Endothelial cell of umbilical vein (primary cell): ENCODE measurements around the gene FBXL19. TPM values are rescaled to one million over a fixed set of nuclear protein-coding genes. Genes with fewer than 3 reads are reported as not detected.

Experiments
- BruUV-seq: library from RNA; stranded (reverse); fragments of 400-500 nt; replicated peaks from 2 replicates; lab custom pipeline; 2021; lab: Mats Ljungman, UMichigan
- CTCF ChIA-PET: fragments of 300-600, 350-600 bp; sonication (Branson Sonifier 250); formaldehyde crosslinking; loops from one replicate; lab custom pipeline; 2021; ENCODE audit warnings: antibody characterized with exemption, inconsistent platforms; lab: Charles Lee
- POLR2A ChIA-PET: fragments of 300-600, 350-600 bp; sonication (Branson Sonifier 250); formaldehyde crosslinking; loops from one replicate; lab custom pipeline; 2021; ENCODE audit warnings: antibody characterized with exemption, inconsistent platforms; lab: Charles Lee
- DNase-seq: peaks from one replicate; pipeline ENCODE4 v3.0.0-alpha.2; 2011; ENCODE audit warnings: low read depth, low spot score
- FAIRE-seq: peaks from 2 replicates; lab custom pipeline; 2011; peaks lifted over from hg19 to GRCh38; lab: Jason Lieb, UNC
- H2AFZ ChIP-seq: 2 replicates; pipeline ENCODE4 v1.6.0; 2012; ENCODE audit warnings: low read depth, low read length, control low read depth, inconsistent platforms
- H3K27ac ChIP-seq: 2 replicates; pipeline ENCODE4 v1.5.1; 2011; ENCODE audit warnings: low read depth, mild to moderate bottlenecking, control low read depth, low read length, moderate library complexity; ENCODE audit not compliant: insufficient read depth
- H3K27me3 ChIP-seq, 2 experiments: 2 replicates each; pipeline versions ENCODE4 v1.6.0 to v1.6.1; 2011; ENCODE audit warnings: low read length in 2 of 2, mixed read lengths in 1 of 2; ENCODE audit not compliant: control insufficient read depth in 2 of 2, insufficient read depth in 2 of 2
- H3K36me3 ChIP-seq, 2 experiments: 2 replicates in 1 of 2; 3 replicates in 1 of 2; pipeline ENCODE4 v1.5.1; 2011; ENCODE audit warnings: low read length in 2 of 2, mild to moderate bottlenecking in 1 of 2, moderate library complexity in 1 of 2; ENCODE audit not compliant: control insufficient read depth in 2 of 2, insufficient read depth in 2 of 2; ENCODE audit errors: extremely low read depth in 1 of 2
- H3K4me1 ChIP-seq: 3 replicates; pipeline ENCODE4 v1.5.1; 2011; ENCODE audit warnings: mild to moderate bottlenecking, low read length; ENCODE audit not compliant: control insufficient read depth, insufficient read depth; ENCODE audit errors: extremely low read depth
- H3K4me2 ChIP-seq: 2 replicates; pipeline ENCODE4 v1.6.1; 2011; ENCODE audit warnings: low read length, control low read depth, mixed read lengths; ENCODE audit not compliant: insufficient read depth
- H3K4me3 ChIP-seq, 3 experiments: fragments of 200-600 bp in 1 of 3; sonication (generic), shearing (Covaris generic) in 1 of 3; replicated peaks in 1 of 3; 2 replicates each; pipeline ENCODE4 v1.5.1; 2011 to 2016; ENCODE audit warnings: control low read depth in 3 of 3, low read length in 3 of 3, mild to moderate bottlenecking in 2 of 3, inconsistent platforms in 1 of 3, low read depth in 1 of 3, moderate library complexity in 1 of 3; ENCODE audit not compliant: insufficient read depth in 1 of 3
- H3K79me2 ChIP-seq: 2 replicates; pipeline ENCODE4 v1.6.0; 2012; ENCODE audit warnings: low read length, inconsistent platforms; ENCODE audit not compliant: control insufficient read depth, insufficient read depth
- H3K9ac ChIP-seq: replicated peaks from 2 replicates; pipeline ENCODE3; 2011; ENCODE audit warnings: low read length, control low read depth; ENCODE audit not compliant: insufficient read depth; ENCODE audit errors: extremely low read depth
- H3K9me1 ChIP-seq: replicated peaks from 3 replicates; pipeline ENCODE4 v1.6.0; 2011; ENCODE audit warnings: mild to moderate bottlenecking, low read length; ENCODE audit not compliant: control insufficient read depth, insufficient read depth; ENCODE audit errors: extremely low read depth
- H3K9me3 ChIP-seq: replicated peaks from 2 replicates; pipeline ENCODE4 v1.5.1; 2012; ENCODE audit warnings: low read length, inconsistent platforms; ENCODE audit not compliant: control insufficient read depth, insufficient read depth
- H4K20me1 ChIP-seq: replicated peaks from 2 replicates; pipeline ENCODE3; 2011; ENCODE audit warnings: mild to moderate bottlenecking, low read length; ENCODE audit not compliant: control insufficient read depth, insufficient read depth; ENCODE audit errors: extremely low read depth
- EZH2 ChIP-seq: IDR thresholded peaks from 2 replicates; pipeline ENCODE4 v1.6.1; 2012; ENCODE audit warnings: borderline replicate concordance, low read depth, mild to moderate bottlenecking, moderate library complexity, low read length, inconsistent platforms; ENCODE audit not compliant: severe bottlenecking
- JUN ChIP-seq: IDR thresholded peaks from 2 replicates; pipeline ENCODE4 v1.6.1; 2011; ENCODE audit warnings: borderline replicate concordance, low read depth; ENCODE audit not compliant: insufficient read length, insufficient read depth
- MYC ChIP-seq: IDR thresholded peaks from one replicate; pipeline ENCODE4 v1.6.1; 2011; ENCODE audit warnings: mild to moderate bottlenecking, low read depth, low read length
- POLR2A ChIP-seq: IDR thresholded peaks from 2 replicates; pipeline ENCODE4 v1.6.1; 2012; ENCODE audit warnings: low read depth, mild to moderate bottlenecking, control low read depth, low read length
- dilution Hi-C: fragments of 300-500 bp; cut with MboI; formaldehyde crosslinking; loops from one replicate; pipeline ENCODE4 v1.15.0; 2019; ENCODE audit warnings: low sequenced_read_pairs; ENCODE audit not compliant: extremely low pct_ligation_motif_present
- intact Hi-C: fragments of 100-400 bp; cut with micrococcal nuclease; formaldehyde crosslinking; loops from one replicate; pipeline ENCODE4 v1.10.0; 2022
- polyA plus RNA-seq, 4 experiments: library from polyadenylated mRNA; depleted of rRNA in 3 of 4; stranded (reverse) in 3 of 4; unstranded in 1 of 4; fragments of >200 nt; gene quantifications; 2 replicates each; pipeline versions ENCODE4 v1.2.1 to v1.2.3, GENCODE V29; 2011 to 2012; ENCODE audit warnings: missing spikeins in 1 of 4
- total RNA-seq: library from RNA; stranded (reverse); gene quantifications from 2 replicates; pipeline ENCODE4 v1.2.3, GENCODE V29; 2021
- TF ChIP-seq, protein P1 (sequence below): IDR thresholded peaks from 2 replicates; pipeline ENCODE4 v1.6.1; 2011; ENCODE audit not compliant: insufficient read depth, insufficient read length
- TF ChIP-seq, protein P2 (sequence below), 2 donors: IDR thresholded peaks; 1 replicate in 1 of 2; 2 replicates in 1 of 2; pipeline ENCODE4 v1.5.1; 2011; ENCODE audit warnings: low read length in 2 of 2, mild to moderate bottlenecking in 2 of 2, moderate library complexity in 2 of 2, control low read depth in 1 of 2, inconsistent platforms in 1 of 2, low read depth in 1 of 2; ENCODE audit not compliant: insufficient read depth in 1 of 2; ENCODE audit errors: extremely low read depth in 1 of 2

FBXL19 gene
- total and polyA plus RNA-seq, 2 donors (not counting 3 experiments of a cell fraction or from before 2014, with no cell fraction given), result 22.1 to 38.0 TPM

DNA sequence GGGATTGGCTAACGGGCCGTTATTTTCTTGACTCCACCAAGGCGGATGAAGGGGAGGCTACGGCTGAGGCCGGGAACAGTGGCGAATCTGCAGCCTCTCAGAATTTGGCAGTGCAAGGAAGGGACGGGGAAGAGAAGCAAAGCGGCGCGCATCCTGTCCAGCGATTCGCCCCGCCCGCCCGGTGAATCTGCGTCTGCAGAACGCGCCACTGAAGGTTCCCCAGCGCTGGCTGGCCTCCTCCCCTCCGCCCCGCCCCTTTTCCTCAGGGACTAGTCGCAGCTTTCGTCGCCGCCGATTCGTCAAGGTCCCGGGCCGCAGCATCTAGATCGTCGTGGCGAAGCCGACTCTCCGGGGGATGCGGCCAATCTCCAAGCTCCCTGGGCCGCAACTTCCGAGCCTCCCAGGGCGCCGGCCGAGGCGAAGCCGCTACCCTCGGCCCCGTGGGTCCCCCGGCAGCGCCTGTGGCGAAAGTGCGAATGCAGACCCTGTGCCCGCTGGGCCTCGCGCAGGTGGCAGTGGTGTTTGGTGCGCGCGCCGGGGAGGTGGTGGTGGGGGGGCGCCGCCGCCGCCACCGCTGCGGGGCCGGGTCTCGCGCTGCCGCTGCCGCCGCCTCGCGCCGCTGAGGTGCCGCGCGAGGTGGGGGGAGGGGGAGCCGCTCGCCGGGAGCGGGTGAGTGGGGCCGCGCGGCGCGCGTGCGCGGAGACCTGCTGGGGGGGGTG, 34.2 kb downstream of the FBXL19 start, which contains the start of gene SETD1A:
TSS of gene SETD1A (plus strand) at position 299 of the 719 bp plus-strand sequence. CDS start 978 bp downstream, outside the sequence.
- ChIA-PET POLR2A (no interaction called here), CTCF (interaction anchor here (0.7 to 1.0 kb wide), 2 partner anchors 27 to 912 kb away, joined by 3 to 4 read pairs; partner anchors contain the start of gene HSD3B7)
- peak within 1 kb of the TSS; percentile 100 for H3K27ac ChIP-seq
- H2AFZ ChIP-seq, result peak within 1 kb of the TSS; percentile 82
- intact Hi-C loops (loop anchor here (1.0 kb wide), 4 partner anchors 8 to 137 kb away; partner anchors contain the start of genes FBXL19, ORAI3, STX4 and VKORC1), dilution Hi-C loops (no loop called here)
- DNase-seq, result peak; percentile 90
- H3K79me2 ChIP-seq, result peaks cover 14% of the 10 kb centered on the region
- H3K9ac ChIP-seq, result peak within 1 kb of the TSS; percentile 97
- TF ChIP-seq POLR2A, result no peak
- TF ChIP-seq EZH2, result no peak
- TF ChIP-seq, protein P1, sequence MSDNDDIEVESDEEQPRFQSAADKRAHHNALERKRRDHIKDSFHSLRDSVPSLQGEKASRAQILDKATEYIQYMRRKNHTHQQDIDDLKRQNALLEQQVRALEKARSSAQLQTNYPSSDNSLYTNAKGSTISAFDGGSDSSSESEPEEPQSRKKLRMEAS, result peak; percentile 6
- TF ChIP-seq JUN, result no peak
- TF ChIP-seq, protein P2, sequence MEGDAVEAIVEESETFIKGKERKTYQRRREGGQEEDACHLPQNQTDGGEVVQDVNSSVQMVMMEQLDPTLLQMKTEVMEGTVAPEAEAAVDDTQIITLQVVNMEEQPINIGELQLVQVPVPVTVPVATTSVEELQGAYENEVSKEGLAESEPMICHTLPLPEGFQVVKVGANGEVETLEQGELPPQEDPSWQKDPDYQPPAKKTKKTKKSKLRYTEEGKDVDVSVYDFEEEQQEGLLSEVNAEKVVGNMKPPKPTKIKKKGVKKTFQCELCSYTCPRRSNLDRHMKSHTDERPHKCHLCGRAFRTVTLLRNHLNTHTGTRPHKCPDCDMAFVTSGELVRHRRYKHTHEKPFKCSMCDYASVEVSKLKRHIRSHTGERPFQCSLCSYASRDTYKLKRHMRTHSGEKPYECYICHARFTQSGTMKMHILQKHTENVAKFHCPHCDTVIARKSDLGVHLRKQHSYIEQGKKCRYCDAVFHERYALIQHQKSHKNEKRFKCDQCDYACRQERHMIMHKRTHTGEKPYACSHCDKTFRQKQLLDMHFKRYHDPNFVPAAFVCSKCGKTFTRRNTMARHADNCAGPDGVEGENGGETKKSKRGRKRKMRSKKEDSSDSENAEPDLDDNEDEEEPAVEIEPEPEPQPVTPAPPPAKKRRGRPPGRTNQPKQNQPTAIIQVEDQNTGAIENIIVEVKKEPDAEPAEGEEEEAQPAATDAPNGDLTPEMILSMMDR (IDR thresholded peaks at IDR 0.05; ENCODE audit: extremely low read depth in 1 of 2, insufficient read depth in 1 of 2, low read depth in 1 of 2, low read length in 2 of 2), result no peak
- TF ChIP-seq MYC, result peak; percentile 15
- H3K9me1 ChIP-seq, result no peaks in the 10 kb centered on the region
- peak within 1 kb of the TSS; percentile 60 to 71 (median 67) for H3K4me3 ChIP-seq
- peak within 1 kb of the TSS; percentile 75 for H3K4me2 ChIP-seq
- no peaks in the 10 kb centered on the region for H3K9me3 ChIP-seq
- H3K36me3 ChIP-seq, result peaks cover 20 to 22% of the 10 kb centered on the region in 2 experiments
- H3K4me1 ChIP-seq, result peaks cover 12% of the 10 kb centered on the region
- peak; percentile 97 for FAIRE-seq
- no TSS peak for BruUV-seq
- H4K20me1 ChIP-seq, result no peaks in the 10 kb centered on the region
- no peaks in the 10 kb centered on the region for H3K27me3 ChIP-seq
